Measurements from ENCODE around the gene DNM2.

DNA sequence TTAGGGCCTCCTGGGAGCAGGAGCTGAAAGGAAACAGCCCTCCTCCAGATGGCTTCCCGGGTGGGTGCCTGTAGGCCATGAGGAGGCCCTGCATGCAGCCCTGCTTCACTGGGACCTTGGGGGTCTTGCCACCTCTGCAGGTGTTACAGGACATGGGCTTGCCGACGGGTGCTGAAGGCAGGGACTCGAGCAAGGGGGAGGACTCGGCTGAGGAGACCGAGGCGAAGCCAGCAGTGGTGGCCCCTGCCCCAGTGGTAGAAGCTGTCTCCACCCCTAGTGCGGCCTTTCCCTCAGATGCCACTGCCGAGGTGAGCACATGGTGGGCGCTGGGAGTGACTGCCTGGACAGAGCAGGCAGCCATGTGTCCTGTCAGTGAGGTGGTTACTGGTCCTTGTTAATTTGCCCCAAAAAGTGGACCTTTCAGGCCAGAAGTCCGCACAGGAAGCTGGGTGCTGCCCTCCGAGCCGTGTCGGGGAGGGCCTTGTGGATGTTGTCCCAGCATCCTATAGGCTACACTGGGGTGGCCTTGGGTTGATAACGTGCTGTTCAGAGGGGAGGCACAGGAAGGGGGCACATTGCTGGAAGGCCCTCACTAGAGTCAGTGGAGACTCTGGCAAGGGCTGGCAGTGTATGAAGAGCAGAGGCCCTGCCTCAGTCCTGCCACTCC, 35.3 kb upstream of the DNM2 start:
- TF ChIP-seq, protein P1, sequence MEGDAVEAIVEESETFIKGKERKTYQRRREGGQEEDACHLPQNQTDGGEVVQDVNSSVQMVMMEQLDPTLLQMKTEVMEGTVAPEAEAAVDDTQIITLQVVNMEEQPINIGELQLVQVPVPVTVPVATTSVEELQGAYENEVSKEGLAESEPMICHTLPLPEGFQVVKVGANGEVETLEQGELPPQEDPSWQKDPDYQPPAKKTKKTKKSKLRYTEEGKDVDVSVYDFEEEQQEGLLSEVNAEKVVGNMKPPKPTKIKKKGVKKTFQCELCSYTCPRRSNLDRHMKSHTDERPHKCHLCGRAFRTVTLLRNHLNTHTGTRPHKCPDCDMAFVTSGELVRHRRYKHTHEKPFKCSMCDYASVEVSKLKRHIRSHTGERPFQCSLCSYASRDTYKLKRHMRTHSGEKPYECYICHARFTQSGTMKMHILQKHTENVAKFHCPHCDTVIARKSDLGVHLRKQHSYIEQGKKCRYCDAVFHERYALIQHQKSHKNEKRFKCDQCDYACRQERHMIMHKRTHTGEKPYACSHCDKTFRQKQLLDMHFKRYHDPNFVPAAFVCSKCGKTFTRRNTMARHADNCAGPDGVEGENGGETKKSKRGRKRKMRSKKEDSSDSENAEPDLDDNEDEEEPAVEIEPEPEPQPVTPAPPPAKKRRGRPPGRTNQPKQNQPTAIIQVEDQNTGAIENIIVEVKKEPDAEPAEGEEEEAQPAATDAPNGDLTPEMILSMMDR (IDR thresholded peaks at IDR 0.05; ENCODE audit: low read depth, low read length, poor library complexity, severe bottlenecking), result no peak
- no peak for TF ChIP-seq EZH2phosphoT487 (IDR thresholded peaks at IDR 0.05; ENCODE audit: borderline replicate concordance, low read length)
